NCI-H748 treated with DMSO at 0.1 percent for 48 hours (cell line): ENCODE measurements around the gene TRAPPC12.
"Not testable (repeated sequence)": the region's sequence is repeated elsewhere in the genome, so short reads cannot be mapped to it uniquely, and the experiment has no call there.

Source experiments
- DNase-seq: peaks from one replicate; lab custom pipeline; 2025; lab: John Stamatoyannopoulos, UW

TRAPPC12 gene

GRCh38 chr2:3433339-3433699 lies 53.8 kb downstream of the TRAPPC12 start:
- DNase-seq, result no peak

DNA sequence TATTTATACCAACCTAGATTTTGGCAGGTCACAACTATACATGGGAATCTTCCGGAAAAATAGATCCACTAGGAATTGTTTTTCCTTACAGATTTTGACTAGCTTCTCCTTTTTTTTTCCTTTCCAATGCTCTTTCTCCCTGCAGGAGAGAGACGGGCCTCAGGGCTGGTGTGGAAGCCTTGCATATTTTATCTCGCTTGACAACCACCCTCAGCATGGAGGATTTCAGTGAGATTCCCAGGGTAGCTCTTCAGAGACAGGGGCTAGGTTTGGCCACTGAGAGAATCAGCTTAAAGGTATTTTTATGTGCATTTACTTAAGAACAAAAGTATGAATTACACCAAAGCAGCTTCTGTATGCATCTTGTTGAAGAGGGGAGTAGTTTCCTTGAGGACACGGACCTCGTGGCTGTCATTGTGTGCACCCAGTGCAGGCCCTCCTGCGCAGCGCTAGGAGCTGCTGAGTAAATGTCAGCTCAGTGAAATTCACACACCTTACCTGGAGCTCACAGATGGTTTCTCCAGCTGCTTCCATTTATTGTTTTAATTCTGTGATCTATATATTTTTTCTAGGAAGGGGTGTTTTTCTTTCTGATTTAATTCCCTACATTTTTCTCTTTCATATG lies 54.4 kb downstream of the TRAPPC12 start:
- no peak for DNase-seq

- DNase-seq, result no peak
These were observed 55.2 kb downstream of the TRAPPC12 start for GRCh38 chr2:3434654-3435053.

- DNase-seq, result no peak
These were observed 56.0 kb downstream of the TRAPPC12 start for GRCh38 chr2:3435445-3435844.

- no peak for DNase-seq
These were observed 61.0 kb downstream of the TRAPPC12 start for GRCh38 chr2:3440477-3440876.

GRCh38 chr2:3441465-3441864 lies 62.0 kb downstream of the TRAPPC12 start:
- DNase-seq, result no peak

- DNase-seq, result no peak
These were observed 62.7 kb downstream of the TRAPPC12 start for GRCh38 chr2:3442185-3442584.

GRCh38 chr2:3443083-3443482 lies 63.6 kb downstream of the TRAPPC12 start:
- no peak for DNase-seq

GRCh38 chr2:3443506-3444084 lies 64.1 kb downstream of the TRAPPC12 start:
- DNase-seq, result no peak

DNA sequence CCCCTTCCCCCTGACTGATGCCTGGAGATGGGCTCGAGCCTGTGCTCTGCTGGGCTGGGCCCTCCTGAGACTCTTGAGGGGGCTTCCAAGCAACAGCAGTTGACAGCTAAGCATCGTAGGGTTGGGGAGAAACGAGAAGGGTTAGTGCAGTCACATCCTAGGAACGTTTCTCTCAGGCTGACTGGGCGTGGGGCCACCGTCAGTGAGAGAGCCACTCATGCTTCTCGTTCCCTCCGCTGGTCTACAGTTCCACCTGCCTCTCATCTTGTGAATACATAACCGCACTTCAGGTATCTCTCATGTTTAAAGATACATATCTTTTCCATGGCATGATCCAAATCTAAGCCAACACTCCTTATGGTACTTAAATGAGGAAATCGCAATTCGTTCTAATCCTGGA lies 66.4 kb downstream of the TRAPPC12 start:
- DNase-seq, result no peak

DNA sequence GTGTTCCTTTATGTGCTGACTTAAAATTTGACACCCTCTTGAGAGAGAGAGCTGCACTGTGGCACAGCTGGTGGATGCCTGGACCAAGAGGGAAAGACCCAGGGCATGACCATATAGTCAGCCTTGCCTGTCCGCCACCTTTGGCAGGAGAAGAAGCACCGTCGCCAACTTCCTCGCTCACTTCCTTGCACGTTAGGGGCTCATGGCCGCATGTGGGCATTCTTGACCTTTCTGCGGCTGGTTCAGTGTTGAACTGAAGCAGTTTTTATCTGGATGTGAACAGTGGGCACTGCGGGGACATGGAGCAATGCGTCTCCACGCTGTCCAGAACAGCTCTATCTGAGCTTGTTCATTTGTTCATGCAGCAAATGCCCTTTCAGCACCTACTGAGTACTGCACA lies 66.9 kb downstream of the TRAPPC12 start:
- DNase-seq, result no peak

- DNase-seq, result not testable (repeated sequence)
These were observed 67.7 kb downstream of the TRAPPC12 start for GRCh38 chr2:3447186-3447585.

- DNase-seq, result no peak
These were observed 68.4 kb downstream of the TRAPPC12 start for GRCh38 chr2:3447789-3448317.

- not testable (repeated sequence) for DNase-seq
These were observed 69.0 kb downstream of the TRAPPC12 start for GRCh38 chr2:3448441-3448911.

DNA sequence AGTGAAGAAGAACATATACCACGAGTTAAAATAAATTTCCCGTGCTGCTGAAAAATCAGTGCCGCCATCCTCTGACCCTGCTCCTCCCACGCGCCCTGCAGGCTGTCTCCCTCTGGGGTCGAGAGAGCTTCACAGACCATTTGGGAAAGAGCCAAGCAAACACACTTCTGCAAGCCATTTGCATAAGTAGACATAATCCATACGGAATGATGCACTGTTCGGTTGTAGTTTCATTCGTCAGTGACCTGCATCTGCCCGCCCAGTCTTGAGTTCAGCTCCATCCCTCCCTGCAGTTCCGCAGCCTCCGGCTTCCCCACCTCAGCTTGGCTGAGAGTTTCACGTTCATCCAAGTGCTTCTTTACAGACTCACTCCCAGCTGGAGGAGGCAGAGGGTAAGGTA lies 69.6 kb downstream of the TRAPPC12 start:
- DNase-seq, result peak; percentile 33

- DNase-seq, result no peak
These were observed 70.4 kb downstream of the TRAPPC12 start for GRCh38 chr2:3449936-3450335.

DNA sequence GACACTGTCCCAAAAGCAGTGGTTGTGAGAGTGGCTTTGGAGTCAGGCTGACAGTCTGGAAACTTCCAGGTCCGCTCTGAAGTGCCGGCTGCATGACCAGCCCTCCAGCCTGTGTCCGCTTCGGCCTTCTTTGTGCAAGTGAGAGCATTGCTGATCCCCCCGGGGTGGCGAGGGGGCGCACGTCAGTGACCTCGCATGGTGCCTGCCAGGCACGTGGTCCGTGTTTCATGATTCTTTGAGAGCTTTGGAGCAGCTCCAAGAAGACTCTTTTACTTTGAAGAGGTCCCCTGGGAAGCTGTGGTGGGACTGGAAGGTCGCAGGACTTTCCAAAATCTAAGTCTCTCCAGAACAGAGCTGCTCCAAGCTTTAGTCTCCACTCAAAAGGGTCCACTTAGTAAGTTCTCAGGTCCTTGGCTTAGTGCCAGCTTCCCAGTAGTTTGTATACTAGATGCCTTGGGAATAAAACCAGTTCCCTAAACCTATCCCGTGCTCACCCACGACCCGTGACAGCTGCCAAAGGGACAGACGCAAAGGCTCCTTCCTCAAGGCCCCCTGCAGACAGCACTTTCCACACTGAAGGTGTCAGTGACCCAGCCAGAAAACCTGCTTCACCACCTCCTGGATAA lies 71.0 kb downstream of the TRAPPC12 start:
- DNase-seq, result no peak

DNA sequence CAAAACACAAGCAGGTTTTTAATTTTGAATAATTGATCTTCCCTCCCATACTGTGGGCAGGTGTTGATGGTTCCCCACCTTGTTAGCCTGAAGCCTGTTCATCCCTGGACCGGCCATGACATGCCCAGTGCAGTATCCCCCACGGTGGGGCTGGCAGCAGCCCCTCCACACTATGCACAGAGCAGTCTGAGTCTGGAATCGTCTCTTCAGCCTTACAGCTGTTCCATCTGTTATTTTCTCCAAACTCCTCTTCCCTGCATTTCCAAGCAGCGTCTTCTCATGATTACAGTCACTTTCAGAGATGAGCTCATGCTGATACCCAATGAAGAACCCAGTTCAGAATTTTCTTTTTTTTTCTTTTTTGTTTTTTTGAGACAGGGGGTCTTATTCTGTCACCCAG lies 71.7 kb downstream of the TRAPPC12 start:
- DNase-seq, result no peak

- no peak for DNase-seq
These were observed 72.6 kb downstream of the TRAPPC12 start for GRCh38 chr2:3451926-3452671.

DNA sequence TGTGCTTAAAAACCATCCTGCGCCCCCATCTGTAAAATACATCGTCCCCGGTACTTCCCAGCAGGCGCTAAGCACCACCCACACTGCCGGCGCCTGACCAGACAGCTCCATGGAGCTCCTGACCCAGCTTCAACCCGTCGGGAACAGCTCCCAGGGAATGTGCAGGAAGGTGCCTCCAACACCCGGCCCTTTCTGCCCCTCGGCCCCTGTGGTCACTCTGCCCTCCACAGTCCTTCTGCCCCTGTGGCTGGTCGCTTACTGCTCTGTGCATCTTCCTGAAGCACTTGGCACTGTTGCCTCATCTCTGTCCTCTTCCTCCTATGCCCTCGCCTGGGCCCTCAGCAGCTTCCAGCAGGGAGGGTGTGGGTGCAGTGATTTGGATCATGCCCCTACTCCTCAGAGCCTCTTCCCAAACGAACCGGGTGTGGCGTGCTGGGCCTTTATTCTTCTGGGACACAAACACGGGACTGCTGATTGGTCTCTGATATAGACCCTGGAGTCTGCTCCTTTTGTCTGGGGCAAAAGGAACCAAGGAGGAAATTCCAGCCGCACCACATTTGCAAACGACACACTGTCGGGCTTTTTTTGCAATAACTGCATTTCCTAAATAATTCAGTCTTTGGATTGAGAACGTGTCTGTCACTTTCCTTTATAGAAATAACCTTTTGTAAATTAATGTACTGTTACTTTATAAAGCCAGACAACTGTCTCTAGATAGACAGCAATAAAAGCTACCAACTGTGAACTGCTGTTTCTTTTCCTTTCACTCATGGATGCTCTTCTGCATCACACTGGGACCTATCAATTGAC lies 73.9 kb downstream of the TRAPPC12 start:
- peak; percentile 74 for DNase-seq

GRCh38 chr2:3454005-3454404 lies 74.5 kb downstream of the TRAPPC12 start:
- DNase-seq, result not testable (repeated sequence)

- no peak for DNase-seq
These were observed 75.3 kb downstream of the TRAPPC12 start for GRCh38 chr2:3454802-3455201.
